Fibroblast of skin of left biceps (primary cell): ENCODE measurements around the gene CAMKV.

Source experiments
- DNase-seq, 2 experiments: peaks; one replicate each; pipeline ENCODE4 v3.0.0-alpha.2; 2013; ENCODE audit warnings: low read depth in 2 of 2

Gene CAMKV

DNA sequence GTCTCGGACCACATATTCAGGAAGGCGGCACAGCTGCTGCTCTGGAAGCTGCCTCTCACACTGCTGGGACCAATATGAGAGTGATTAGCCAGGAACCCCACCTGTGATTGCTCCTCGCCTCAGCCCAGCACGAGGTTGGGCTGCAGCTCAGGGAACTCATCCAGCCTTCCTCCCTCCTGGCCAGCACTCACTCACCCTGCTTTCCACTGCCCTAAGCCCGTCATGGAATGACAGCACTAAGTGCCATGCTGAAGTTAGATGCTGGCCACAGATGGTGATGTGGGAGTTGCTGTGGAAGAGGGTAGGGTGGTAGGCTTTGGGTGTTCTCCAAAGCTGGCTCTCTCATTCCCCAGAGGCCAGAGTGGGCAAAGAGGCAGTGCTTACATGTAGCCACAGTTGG, 26.6 kb upstream of the CAMKV start:
- DNase-seq, result no peak

GRCh38 chr3:49895791-49896190, 26.1 kb upstream of the CAMKV start:
- no peak for DNase-seq

DNA sequence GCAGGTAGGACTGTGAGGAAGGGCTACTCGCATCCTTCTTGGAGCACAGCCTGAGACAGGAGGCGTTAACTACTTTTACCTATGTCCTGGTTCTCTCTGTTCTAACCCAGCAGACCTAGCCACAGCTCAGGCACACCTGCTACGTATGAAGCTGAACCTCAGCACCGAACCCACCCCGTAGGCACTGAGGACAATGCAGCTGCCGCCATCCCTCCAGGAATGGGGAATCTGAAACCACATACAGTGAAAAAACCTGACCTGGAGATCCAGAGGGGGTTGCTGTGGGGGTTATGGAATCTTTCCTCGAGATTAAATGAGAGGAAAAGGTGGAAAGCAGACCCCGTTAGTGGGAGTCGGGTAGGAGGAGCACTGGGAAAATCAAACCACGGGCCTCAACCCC, 19.6 kb upstream of the CAMKV start:
- DNase-seq, result no peak

- DNase-seq, result no peak
Measured at GRCh38 chr3:49886922-49887265, 17.2 kb upstream of the CAMKV start.

DNA sequence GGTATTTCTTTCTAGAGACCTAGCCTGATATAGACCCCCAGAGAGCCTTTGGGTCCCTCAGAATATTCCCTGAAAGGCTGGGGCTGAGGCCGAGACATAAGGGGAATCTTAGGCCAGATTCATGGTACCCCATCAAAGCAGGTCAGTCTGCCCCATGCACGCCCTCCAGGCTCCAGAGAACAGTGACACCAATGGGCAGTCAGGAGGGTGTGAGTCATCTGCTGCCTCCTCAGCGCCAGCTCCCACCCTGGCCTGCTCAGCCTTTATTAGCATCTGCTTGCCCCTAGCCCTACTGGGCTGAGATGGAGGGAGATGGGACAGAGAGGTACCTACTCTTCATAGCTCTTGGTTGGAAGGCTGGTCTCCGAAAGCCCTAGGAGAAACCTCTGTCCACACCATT, 14.3 kb upstream of the CAMKV start:
- DNase-seq, result no peak

DNA sequence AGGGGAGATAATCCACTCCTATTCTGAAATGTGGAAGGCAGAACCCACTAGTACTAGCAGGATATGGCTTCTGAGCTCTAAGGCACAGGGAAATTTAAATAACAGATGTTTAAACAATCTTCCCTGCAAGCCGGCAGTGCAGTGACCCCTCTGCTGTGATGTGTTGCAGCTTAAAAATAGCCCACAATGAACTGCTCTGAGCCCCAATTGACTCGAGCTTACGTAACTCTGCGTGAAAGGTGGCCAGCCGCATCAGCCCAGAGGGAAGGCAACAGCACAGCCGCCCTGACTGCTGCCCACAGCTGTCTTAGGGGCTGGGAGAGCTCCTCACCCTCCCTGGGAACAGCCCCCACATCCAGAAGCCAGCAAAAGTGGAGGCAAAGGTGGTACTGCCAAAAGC, 12.5 kb upstream of the CAMKV start:
- no peak for DNase-seq

- no peak for DNase-seq
Measured at GRCh38 chr3:49880581-49881315, 11.0 kb upstream of the CAMKV start.

- DNase-seq, result no peak
Measured at GRCh38 chr3:49879721-49880120, 10.0 kb upstream of the CAMKV start.

- DNase-seq, result no peak
Measured at GRCh38 chr3:49878686-49879085, 9.0 kb upstream of the CAMKV start.

- no peak for DNase-seq
Measured at GRCh38 chr3:49877716-49878115, 8.0 kb upstream of the CAMKV start.

- no peak for DNase-seq
Measured at GRCh38 chr3:49876567-49876966, 6.9 kb upstream of the CAMKV start.

GRCh38 chr3:49873623-49874022, 3.9 kb upstream of the CAMKV start:
- DNase-seq, result no peak

DNA sequence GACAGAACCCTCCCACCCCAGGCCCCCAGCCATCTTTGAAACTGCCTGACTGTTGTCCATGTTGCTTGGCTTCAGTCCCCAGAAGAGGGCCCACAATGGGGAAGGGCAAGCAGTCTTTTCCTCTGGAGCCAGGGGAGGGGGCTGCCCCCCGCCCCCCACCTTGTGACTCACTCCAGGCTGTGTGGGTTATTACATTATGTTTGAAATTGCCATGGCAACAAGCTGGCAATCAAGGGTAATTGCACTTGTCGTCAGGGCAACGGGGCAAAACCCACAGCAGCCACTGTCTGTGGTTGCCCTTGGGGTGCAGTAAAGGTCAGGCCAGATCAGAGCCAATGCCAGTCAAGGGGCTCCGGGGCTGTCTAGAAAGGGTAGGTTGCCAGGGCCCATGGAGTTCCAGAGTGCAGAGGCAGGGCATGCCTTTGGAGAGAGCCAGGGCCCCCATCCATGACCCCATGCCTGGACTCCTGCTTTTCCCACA, 3.1 kb upstream of the CAMKV start:
- DNase-seq, result no peak

GRCh38 chr3:49871531-49872153, 1.9 kb upstream of the CAMKV start:
- no peak for DNase-seq

GRCh38 chr3:49868862-49869466, 742 bp downstream of the CAMKV start:
- DNase-seq, result no peak

GRCh38 chr3:49867871-49868321, 1.8 kb downstream of the CAMKV start:
- peak; percentile 2 to 6 for DNase-seq

DNA sequence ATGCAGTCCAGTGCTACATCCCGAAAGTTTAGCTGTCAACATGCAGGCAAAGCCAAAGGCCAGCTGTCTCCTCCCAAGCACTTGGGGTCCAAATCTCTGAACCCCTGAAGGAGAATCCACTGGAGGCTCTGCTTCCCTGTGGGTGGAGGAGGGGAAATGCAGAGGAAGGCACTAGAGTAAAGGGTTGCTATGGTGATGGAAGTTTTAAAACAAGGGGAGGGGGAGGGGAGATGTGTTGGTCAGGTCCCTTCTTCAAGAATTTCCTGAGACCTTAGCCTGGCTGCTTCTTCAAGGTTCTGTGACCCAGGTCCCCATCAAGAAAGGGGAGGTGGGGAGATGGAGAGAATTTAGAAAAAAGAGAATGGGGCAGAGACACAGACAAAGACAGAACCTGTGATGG, 2.3 kb downstream of the CAMKV start:
- DNase-seq, result no peak

DNA sequence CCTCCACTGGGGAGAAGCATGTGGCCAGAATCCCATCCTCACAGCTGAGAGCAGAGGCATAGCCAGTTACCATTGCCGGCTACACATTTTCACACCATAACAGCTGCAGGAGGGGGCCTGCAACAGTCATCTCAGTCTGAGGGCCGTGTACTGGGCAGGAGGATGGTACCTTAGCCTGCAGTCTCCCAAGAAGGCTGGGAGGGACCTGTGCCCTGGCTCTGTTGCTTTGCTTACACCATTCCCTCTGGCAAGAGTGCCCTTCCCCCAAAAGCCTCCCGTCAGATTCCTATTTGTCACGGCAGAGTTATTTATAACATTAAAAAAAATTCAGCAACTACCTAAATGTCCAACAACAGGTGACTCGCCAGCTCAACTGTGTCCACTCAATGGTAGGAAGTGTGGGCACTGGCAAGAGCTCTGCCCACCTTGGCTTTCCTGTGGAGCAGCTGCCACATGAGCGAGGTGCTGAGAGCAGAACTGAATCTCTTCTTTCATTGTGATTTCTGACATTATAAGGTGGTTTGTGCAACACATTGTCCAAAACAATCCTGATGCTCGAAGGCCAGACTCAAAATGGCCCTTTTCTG, 4.4 kb downstream of the CAMKV start:
- DNase-seq, result no peak

GRCh38 chr3:49864505-49864904, 5.2 kb downstream of the CAMKV start:
- no peak for DNase-seq

DNA sequence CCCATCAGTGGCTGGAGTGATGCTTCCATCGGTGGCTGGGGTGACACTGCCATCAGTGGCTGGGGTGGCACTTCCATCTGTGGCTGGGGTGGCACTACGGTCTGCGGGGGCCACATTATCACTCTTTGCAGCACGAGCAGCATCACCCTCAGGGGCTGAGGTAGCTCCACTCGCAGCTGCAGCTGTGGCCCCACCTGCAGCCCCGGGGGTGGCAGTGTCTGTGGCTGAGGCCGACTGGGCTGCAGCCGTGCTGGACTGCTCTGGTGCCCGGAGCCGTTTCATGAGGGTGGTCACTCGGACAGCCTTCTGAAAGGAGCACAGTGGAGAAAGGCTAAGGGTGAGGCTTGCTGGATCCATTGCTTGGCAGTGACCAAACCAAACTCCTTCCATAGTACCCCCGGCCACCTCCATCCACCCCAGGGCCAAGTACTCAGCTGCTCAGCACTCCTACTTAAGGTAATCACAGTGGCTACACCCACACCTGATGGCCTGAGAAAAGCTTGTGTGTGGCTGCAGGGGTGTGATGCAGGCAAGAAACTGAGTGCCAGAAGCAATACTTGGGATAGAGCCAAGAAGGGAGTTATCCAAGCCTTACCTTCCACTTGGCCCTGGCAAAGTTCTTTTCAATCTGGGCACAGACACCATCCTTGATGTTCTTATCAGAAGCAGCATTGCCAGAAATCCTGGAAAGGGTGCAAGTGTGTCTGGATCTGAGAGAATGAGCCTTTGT, 10.0 kb downstream of the CAMKV start:
- DNase-seq, result no peak

DNA sequence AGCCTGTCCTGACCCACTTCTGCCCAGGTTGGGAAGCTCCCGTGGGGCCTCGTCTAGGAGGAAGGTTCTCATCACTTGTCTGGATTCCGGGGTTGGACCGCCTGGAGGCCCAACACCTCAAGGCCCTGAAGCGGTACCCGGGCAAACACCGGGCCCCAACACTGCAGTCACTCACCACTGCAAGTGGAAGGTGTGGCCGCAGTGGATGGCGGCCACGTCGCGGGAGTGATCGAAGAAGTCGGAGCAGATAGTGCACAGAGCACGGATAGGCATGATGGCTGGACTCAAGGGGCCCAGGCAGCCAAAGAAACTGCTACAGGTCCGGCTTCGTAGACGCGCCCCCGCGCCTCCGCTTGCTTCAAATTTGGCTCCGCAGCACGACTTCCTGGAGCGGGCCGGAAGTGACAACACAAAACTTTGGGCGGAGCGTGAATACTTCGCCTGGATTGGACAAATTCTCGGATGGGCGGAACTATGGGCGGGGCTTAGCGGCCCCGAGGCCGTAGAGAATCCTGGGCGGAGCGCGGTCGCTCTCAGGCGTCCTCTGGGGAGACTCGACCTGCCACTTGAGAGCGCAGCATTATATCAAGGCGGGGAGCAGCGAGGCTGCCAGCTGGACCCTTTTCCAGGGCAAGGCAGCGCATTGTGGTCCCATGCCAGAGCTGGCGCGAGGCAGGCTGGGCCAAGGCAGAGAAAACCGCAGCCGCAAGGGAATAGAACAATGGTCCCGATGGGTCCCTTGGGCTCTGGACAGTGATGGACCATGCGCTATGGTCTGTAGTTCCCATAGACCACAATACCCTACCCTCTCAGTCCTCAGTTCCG, 13.3 kb downstream of the CAMKV start, which contains the start of gene TRAIP:
TRAIP (minus strand) TSS at position 384 of the 825 bp plus-strand sequence; CDS start at position 273, 111 bp downstream.
- DNase-seq, result peak; percentile 70 to 75
